Suprapubic skin (tissue), 4 donors: ENCODE results near the gene CLIP1.

Experiments used
- CTCF ChIP-seq, 2 donors: fragments of 200-600 bp in 1 of 2; fragments of 450-650 bp in 1 of 2; sonication (generic) in 1 of 2; IDR thresholded peaks; one replicate each; pipeline ENCODE4 v1.5.1; 2016 to 2019; ENCODE audit warnings: antibody characterized with exemption in 2 of 2, mild to moderate bottlenecking in 1 of 2, moderate library complexity in 1 of 2
- POLR2A ChIP-seq, 2 donors: fragments of 450-650 bp; IDR thresholded peaks; one replicate each; pipeline ENCODE4 v1.6.1; 2017; ENCODE audit warnings: antibody characterized with exemption in 2 of 2, mild to moderate bottlenecking in 2 of 2, moderate library complexity in 2 of 2
- POLR2AphosphoS5 ChIP-seq, 3 donors: sonication (generic); formaldehyde crosslinking; IDR thresholded peaks; one replicate each; pipeline ENCODE4 v1.6.1; 2017; ENCODE audit warnings: antibody characterized with exemption in 3 of 3

- no peak for TF ChIP-seq CTCF (IDR thresholded peaks at IDR 0.05)
- TF ChIP-seq POLR2A (IDR thresholded peaks at IDR 0.05), result no peak
- TF ChIP-seq POLR2AphosphoS5 (IDR thresholded peaks at IDR 0.05), result no peak
These were observed 27.1 kb downstream of the CLIP1 start for GRCh38 chr12:122395319-122395718.
